Kidney (tissue), 14 donors: ENCODE measurements around the gene ADAMTSL3. TPM values are rescaled to one million over a fixed set of nuclear protein-coding genes. Genes with fewer than 3 reads are reported as not detected.

ENCODE experiments used
- DNase-seq, 5 donors: peaks; one replicate each; pipeline ENCODE4 v3.0.0-alpha.2; 2013 to 2020
- FAIRE-seq: peaks from 2 replicates; lab custom pipeline; 2012; peaks lifted over from hg19 to GRCh38; lab: Jason Lieb, UNC
- H3K27ac ChIP-seq, 2 donors: one replicate each; pipeline ENCODE4 v1.7.0; 2013; ENCODE audit warnings: low read depth in 2 of 2, low read length in 2 of 2, inconsistent platforms in 1 of 2
- H3K27me3 ChIP-seq: one replicate; pipeline ENCODE4 v1.7.1; 2013; ENCODE audit warnings: low read length, inconsistent platforms; ENCODE audit not compliant: control insufficient read depth, insufficient read depth
- H3K36me3 ChIP-seq, 3 donors: one replicate each; pipeline versions ENCODE4 v1.7.0 to v1.7.1; 2013; ENCODE audit warnings: low read length in 3 of 3, control low read depth in 1 of 3, inconsistent platforms in 1 of 3; ENCODE audit not compliant: insufficient read depth in 3 of 3, control insufficient read depth in 2 of 3
- H3K4me1 ChIP-seq, 3 donors: one replicate each; pipeline versions ENCODE4 v1.7.0 to v1.7.1; 2013; ENCODE audit warnings: low read length in 3 of 3, inconsistent platforms in 1 of 3, low read depth in 1 of 3; ENCODE audit not compliant: control insufficient read depth in 2 of 3, insufficient read depth in 2 of 3
- H3K4me3 ChIP-seq, 3 donors: one replicate each; pipeline versions ENCODE4 v1.7.0 to v1.8.1; 2013; ENCODE audit warnings: low read length in 3 of 3, control low read depth in 1 of 3, inconsistent platforms in 1 of 3
- H3K9ac ChIP-seq, 3 donors: one replicate each; pipeline versions ENCODE4 v1.7.0 to v1.7.1; 2013; ENCODE audit warnings: low read length in 3 of 3, control low read depth in 1 of 3, inconsistent platforms in 1 of 3
- H3K9me3 ChIP-seq, 3 donors: one replicate each; pipeline versions ENCODE4 v1.7.0 to v1.7.1; 2013; ENCODE audit warnings: low read length in 3 of 3, control low read depth in 1 of 3, inconsistent platforms in 1 of 3; ENCODE audit not compliant: control insufficient read depth in 2 of 3, insufficient read depth in 1 of 3
- intact Hi-C: fragments of 100-400 bp; cut with DNase I; formaldehyde crosslinking; loops from one replicate; pipeline ENCODE4 v1.11.1; 2022
- polyA plus RNA-seq: library from polyadenylated mRNA; stranded (reverse); fragments of 350-450 nt; fragmentation: Illumina TruSeq; extraction: RNeasy Lipid Tissue Mini Kit (QIAGEN cat#74804); gene quantifications from one replicate; pipeline ENCODE4 v1.2.3, GENCODE V29; 2014; ENCODE audit warnings: low read depth, low replicate concordance; ENCODE audit not compliant: insufficient read depth
- total RNA-seq: library from RNA; stranded (reverse); fragmentation: NEBNext Ultra II Directional; extraction: Animal tissue kit (Norgen Biotek cat#: 25700); gene quantifications from one replicate; pipeline ENCODE4 v1.2.1, GENCODE V29; 2021
- TF ChIP-seq, protein P1 (sequence below): IDR thresholded peaks from 3 replicates; pipeline ENCODE4 v1.5.1; 2012; ENCODE audit warnings: mild to moderate bottlenecking, moderate library complexity, borderline replicate concordance; ENCODE audit not compliant: insufficient read depth; ENCODE audit errors: extremely low read depth
- donor health status: control.
- donor health status: control.
- donor health status: control.
- donor health status: control.
- donor health status: control.
- donor health status: DM: yes; HTN: yes; CAD: no.
- donor health status: Normal renal cell carcinoma (clear cell type).

The ADAMTSL3 gene
- total and polyA plus RNA-seq, 2 donors from 2014 or later: 1.6 to 23.4 TPM

DNA sequence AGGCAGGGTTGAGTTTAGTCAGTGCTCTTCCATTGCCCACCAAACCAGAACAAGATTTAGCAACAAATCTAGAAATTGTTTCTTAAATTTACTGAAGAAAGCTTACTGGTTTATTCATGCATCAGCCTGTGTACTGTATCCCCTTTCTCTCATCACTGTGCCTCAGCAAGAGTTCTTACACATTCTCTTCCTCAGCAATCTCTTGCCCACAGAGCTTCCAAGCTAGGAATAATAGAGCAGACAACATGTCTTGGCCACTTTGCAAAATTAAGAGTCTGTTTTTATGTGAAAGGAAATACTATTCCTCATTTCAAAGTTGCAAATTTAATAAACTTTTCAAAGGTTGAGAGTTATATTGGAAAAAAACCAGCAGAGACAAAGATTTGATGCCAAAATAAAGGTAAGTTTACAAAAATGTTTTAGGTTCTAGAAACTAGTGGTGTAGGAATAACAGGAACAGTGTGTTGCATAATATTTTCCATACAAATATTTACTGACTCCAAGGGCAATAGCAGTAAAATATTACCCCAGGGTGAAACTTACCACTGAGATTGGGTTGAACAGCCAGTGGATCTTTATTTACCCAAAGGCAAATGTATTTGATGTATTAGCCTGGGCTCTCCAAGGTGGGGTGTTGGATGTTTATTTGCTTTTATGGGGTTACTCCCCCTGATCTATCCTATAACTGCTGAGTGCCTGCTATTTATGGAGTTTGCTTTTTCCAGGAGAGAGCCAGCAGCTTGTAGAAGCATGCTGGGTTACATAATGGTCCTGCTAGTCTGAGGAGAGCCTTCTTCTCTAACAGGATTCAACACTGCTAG lies 276.7 kb downstream of the ADAMTSL3 start:
- Histone ChIP-seq H3K36me3 (no peaks in the 10 kb centered on the region), H3K9ac (no peak overlapping the region), H3K27ac (no peak overlapping the region), H3K27me3 (no peaks in the 10 kb centered on the region), H3K4me3 (no peak overlapping the region), H3K4me1 (no peaks in the 10 kb centered on the region), H3K9me3 (no peaks in the 10 kb centered on the region)
- DNase-seq: peak in 2 of 5 donors; percentile 4 to 11
- no peak for FAIRE-seq
- TF ChIP-seq, protein P1, sequence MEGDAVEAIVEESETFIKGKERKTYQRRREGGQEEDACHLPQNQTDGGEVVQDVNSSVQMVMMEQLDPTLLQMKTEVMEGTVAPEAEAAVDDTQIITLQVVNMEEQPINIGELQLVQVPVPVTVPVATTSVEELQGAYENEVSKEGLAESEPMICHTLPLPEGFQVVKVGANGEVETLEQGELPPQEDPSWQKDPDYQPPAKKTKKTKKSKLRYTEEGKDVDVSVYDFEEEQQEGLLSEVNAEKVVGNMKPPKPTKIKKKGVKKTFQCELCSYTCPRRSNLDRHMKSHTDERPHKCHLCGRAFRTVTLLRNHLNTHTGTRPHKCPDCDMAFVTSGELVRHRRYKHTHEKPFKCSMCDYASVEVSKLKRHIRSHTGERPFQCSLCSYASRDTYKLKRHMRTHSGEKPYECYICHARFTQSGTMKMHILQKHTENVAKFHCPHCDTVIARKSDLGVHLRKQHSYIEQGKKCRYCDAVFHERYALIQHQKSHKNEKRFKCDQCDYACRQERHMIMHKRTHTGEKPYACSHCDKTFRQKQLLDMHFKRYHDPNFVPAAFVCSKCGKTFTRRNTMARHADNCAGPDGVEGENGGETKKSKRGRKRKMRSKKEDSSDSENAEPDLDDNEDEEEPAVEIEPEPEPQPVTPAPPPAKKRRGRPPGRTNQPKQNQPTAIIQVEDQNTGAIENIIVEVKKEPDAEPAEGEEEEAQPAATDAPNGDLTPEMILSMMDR: no peak
- intact Hi-C loops: no loop called here

DNA sequence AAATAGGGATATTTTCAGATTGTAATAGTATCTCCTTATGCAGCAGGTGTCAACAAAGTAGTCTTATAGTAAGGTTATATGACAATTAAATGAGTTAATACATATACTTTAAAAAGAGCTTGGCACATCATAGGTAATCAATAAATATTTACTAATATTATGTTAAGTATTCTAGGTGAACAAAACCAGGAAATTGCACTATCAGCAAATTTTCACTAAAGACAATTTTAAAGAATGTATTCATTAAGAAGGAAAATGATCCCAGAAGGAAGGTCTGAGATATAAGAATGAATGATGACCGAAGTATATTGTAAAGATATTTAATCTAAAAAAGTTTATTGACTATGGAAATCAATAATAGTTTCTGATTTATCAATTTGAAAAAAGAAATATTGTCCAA lies 281.9 kb downstream of the ADAMTSL3 start:
- Histone ChIP-seq H3K9me3 (no peaks in the 10 kb centered on the region), H3K27me3 (no peaks in the 10 kb centered on the region), H3K27ac (no peak overlapping the region), H3K9ac (no peak overlapping the region), H3K4me3 (no peak overlapping the region), H3K36me3 (no peaks in the 10 kb centered on the region), H3K4me1 (no peaks in the 10 kb centered on the region)
- TF ChIP-seq, protein P1: no peak
- DNase-seq (no peak), FAIRE-seq (peak; percentile 54)
- intact Hi-C loops: no loop called here

DNA sequence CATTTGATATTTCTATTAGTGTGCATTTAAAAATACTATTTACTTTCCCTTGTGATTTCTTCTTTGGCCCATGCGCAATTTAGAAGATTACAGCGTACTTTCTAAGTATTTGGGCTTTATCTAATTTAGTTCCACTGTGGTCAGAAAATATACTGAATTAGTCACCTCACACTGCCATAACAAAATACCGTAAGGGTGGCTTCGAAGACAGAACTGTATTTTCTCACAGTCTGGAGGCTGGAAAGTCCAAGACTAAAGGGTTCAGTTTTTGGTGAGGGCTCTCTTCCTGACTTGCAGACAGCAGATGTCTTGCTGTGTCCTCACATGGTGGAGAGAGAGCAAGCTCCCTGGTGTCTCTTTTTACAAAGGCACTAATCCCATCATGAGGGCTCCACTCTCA lies 286.2 kb downstream of the ADAMTSL3 start:
- Histone ChIP-seq H3K4me1 (no peaks in the 10 kb centered on the region), H3K36me3 (no peaks in the 10 kb centered on the region), H3K4me3 (no peak overlapping the region), H3K9me3 (no peaks in the 10 kb centered on the region), H3K27me3 (no peaks in the 10 kb centered on the region), H3K27ac (no peak overlapping the region), H3K9ac (no peak overlapping the region)
- DNase-seq (no peak), FAIRE-seq (no peak)
- intact Hi-C loops: no loop called here
- TF ChIP-seq, protein P1: no peak

DNA sequence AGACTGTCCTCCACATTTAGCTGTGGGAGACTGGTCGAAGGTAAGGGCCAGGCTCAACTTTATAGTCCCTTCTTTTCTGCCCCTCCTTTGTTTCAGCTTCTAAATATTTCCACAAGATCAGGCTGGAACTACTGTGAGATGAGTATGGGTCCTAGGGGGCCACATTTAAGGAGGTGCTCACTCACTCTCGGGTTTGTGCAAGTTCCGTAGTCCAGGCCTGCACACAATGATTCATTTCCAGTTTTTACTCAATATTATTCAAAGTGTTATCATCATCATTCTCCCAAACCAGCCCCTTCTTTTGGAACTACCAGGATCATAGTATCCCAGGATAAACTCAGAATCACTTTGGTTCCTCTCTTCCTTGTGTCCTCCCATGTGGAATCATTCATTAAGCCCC lies 289.1 kb downstream of the ADAMTSL3 start:
- TF ChIP-seq, protein P1: no peak

More for the DNA sequence above, 289.1 kb downstream of the ADAMTSL3 start:
- no peaks in the 10 kb centered on the region for H3K4me1 ChIP-seq
- no peaks in the 10 kb centered on the region for H3K27me3 ChIP-seq
- H3K4me3 ChIP-seq: no peak overlapping the region
- H3K9ac ChIP-seq: no peak overlapping the region
- no peaks in the 10 kb centered on the region for H3K9me3 ChIP-seq
- H3K36me3 ChIP-seq: no peaks in the 10 kb centered on the region
- H3K27ac ChIP-seq: no peak overlapping the region
- no peak for DNase-seq
- no peak for FAIRE-seq
- intact Hi-C loops: no loop called here
